OCI-LY7 (cell line): ENCODE results near the gene ZNF81. TPM values are rescaled to one million over a fixed set of nuclear protein-coding genes. Genes with fewer than 3 reads are reported as not detected.

Experiments used
- BruUV-seq: library from RNA; stranded (reverse); fragments of 400-500 nt; replicated peaks from 2 replicates; lab custom pipeline; 2021; lab: Mats Ljungman, UMichigan
- CTCF ChIA-PET: fragments of 300-600 bp; sonication (Branson Sonifier 250); formaldehyde crosslinking; loops from one replicate; lab custom pipeline; 2022; ENCODE audit warnings: antibody characterized with exemption; ENCODE audit not compliant: unreplicated experiment; lab: Charles Lee
- POLR2A ChIA-PET: fragments of 300-600 bp; sonication (Branson Sonifier 250); formaldehyde crosslinking; loops from one replicate; lab custom pipeline; 2022; ENCODE audit warnings: antibody characterized with exemption; lab: Charles Lee
- DNase-seq: peaks from one replicate; pipeline ENCODE4 v3.0.0-alpha.2; 2015; ENCODE audit warnings: low spot score
- H2AFZ ChIP-seq: fragments of 200-600 bp; sonication (generic), shearing (Covaris generic); 2 replicates; pipeline ENCODE4 v1.6.1; 2014; ENCODE audit warnings: mild to moderate bottlenecking, antibody characterized with exemption, low read length, moderate library complexity
- H3K27ac ChIP-seq: fragments of 200-600 bp; sonication (generic); 2 replicates; pipeline ENCODE4 v1.5.1; 2014; ENCODE audit warnings: mixed run types, low read depth, mild to moderate bottlenecking, moderate library complexity, low read length, inconsistent platforms; ENCODE audit not compliant: poor library complexity, severe bottlenecking
- H3K36me3 ChIP-seq: fragments of 200-600 bp; sonication (generic); 2 replicates; pipeline ENCODE4 v1.6.1; 2014; ENCODE audit warnings: mild to moderate bottlenecking, antibody characterized with exemption, low read length, moderate library complexity, mixed read lengths; ENCODE audit not compliant: insufficient read depth
- H3K4me1 ChIP-seq: fragments of 200-600 bp; sonication (generic); 2 replicates; pipeline ENCODE4 v1.5.1; 2014; ENCODE audit warnings: mild to moderate bottlenecking, low read length; ENCODE audit not compliant: insufficient read depth, poor library complexity, severe bottlenecking
- H3K4me2 ChIP-seq: fragments of 200-600 bp; sonication (generic); 2 replicates; pipeline ENCODE4 v1.6.1; 2014; ENCODE audit warnings: mild to moderate bottlenecking, low read length
- H3K4me3 ChIP-seq: fragments of 200-600 bp; sonication (generic); 2 replicates; pipeline ENCODE4 v1.5.1; 2014; ENCODE audit warnings: mild to moderate bottlenecking, low read depth, low read length; ENCODE audit not compliant: poor library complexity, severe bottlenecking
- H3K79me2 ChIP-seq: fragments of 200-600 bp; sonication (generic); 2 replicates; pipeline ENCODE4 v1.6.1; 2016; ENCODE audit warnings: low read depth, mild to moderate bottlenecking, low read length, moderate library complexity, mixed read lengths; ENCODE audit not compliant: insufficient read depth
- H3K9me2 ChIP-seq: fragments of 200-600 bp; sonication (generic); 2 replicates; pipeline ENCODE4 v1.6.1; 2016; ENCODE audit warnings: mild to moderate bottlenecking, low read length, mixed read lengths; ENCODE audit not compliant: insufficient read depth
- H3K9me3 ChIP-seq: fragments of 200-600 bp; sonication (generic); 2 replicates; pipeline ENCODE4 v1.6.1; 2014; ENCODE audit warnings: mild to moderate bottlenecking, mixed run types, low read length, mixed read lengths
- H4K20me1 ChIP-seq: fragments of 200-600 bp; sonication (generic); 2 replicates; pipeline ENCODE4 v1.6.1; 2014; ENCODE audit warnings: mild to moderate bottlenecking, antibody characterized with exemption, low read length, moderate library complexity, mixed read lengths; ENCODE audit not compliant: insufficient read depth
- CTCF ChIP-seq: fragments of 200-600 bp; sonication (generic); conservative IDR thresholded peaks from 2 replicates; pipeline ENCODE4 v1.5.1; 2014; ENCODE audit warnings: mild to moderate bottlenecking, antibody characterized with exemption, low read length, moderate library complexity, mixed read lengths
- EZH2phosphoT487 ChIP-seq: fragments of 200-600 bp; sonication (generic); IDR thresholded peaks from 2 replicates; pipeline ENCODE4 v1.6.1; 2018; ENCODE audit warnings: low read depth, borderline replicate concordance, mild to moderate bottlenecking, mixed run types, antibody characterized with exemption, low read length, moderate library complexity, mixed read lengths
- intact Hi-C: fragments of 100-400 bp; cut with micrococcal nuclease; formaldehyde crosslinking; loops from one replicate; pipeline ENCODE4 v1.10.0; 2022; ENCODE audit not compliant: unreplicated experiment
- total RNA-seq, 2 experiments: library from RNA; depleted of rRNA in 1 of 2; stranded (reverse); fragments of >200 nt in 1 of 2; shearing (Covaris generic) in 1 of 2; gene quantifications; 2 replicates each; pipeline ENCODE4 v1.2.3, GENCODE V29; 2014 to 2022

The ZNF81 gene
- total RNA-seq, 2 experiments from 2014 or later = 7.1 to 12.8 TPM

- TF ChIP-seq EZH2phosphoT487 (no peak), CTCF (no peak)
- peaks cover 5% of the 10 kb centered on the region for H3K36me3 ChIP-seq
- DNase-seq = no peak
- CTCF ChIA-PET = no interaction called here
- H3K4me1 ChIP-seq = peaks cover 17% of the 10 kb centered on the region
- no peak overlapping the region for H3K4me2 ChIP-seq
- no peak overlapping the region for H2AFZ ChIP-seq
- H4K20me1 ChIP-seq = no peaks in the 10 kb centered on the region
- BruUV-seq = no TSS peak
- H3K27ac ChIP-seq = no peak overlapping the region
- intact Hi-C loops = no loop called here
- no peaks in the 10 kb centered on the region for H3K9me2 ChIP-seq
- no peak overlapping the region for H3K4me3 ChIP-seq
- POLR2A ChIA-PET = interaction anchor here (0.7 kb wide), 1 partner anchor 1350 kb away, joined by 3 read pairs; no protein-coding TSS in a partner anchor
- no peaks in the 10 kb centered on the region for H3K9me3 ChIP-seq
- peaks cover 28% of the 10 kb centered on the region for H3K79me2 ChIP-seq
Observed at GRCh38 chrX:47840111-47840510, 3.4 kb downstream of the ZNF81 start.

- Histone ChIP-seq H3K4me3 (no peak overlapping the region), H3K9me3 (no peaks in the 10 kb centered on the region), H3K79me2 (peaks cover 12% of the 10 kb centered on the region; the same call in 1 of the 2 replicates), H3K36me3 (peaks cover 23% of the 10 kb centered on the region), H2AFZ (no peak overlapping the region), H4K20me1 (no peaks in the 10 kb centered on the region), H3K4me1 (peaks cover 6% of the 10 kb centered on the region), H3K9me2 (no peaks in the 10 kb centered on the region), H3K4me2 (no peak overlapping the region), H3K27ac (no peak overlapping the region)
- BruUV-seq = no TSS peak
- ChIA-PET POLR2A (no interaction called here), CTCF (no interaction called here)
- no peak for DNase-seq
- TF ChIP-seq EZH2phosphoT487 (no peak), CTCF (no peak)
- intact Hi-C loops = no loop called here
Observed at GRCh38 chrX:47843363-47843762, 6.7 kb downstream of the ZNF81 start.

DNA sequence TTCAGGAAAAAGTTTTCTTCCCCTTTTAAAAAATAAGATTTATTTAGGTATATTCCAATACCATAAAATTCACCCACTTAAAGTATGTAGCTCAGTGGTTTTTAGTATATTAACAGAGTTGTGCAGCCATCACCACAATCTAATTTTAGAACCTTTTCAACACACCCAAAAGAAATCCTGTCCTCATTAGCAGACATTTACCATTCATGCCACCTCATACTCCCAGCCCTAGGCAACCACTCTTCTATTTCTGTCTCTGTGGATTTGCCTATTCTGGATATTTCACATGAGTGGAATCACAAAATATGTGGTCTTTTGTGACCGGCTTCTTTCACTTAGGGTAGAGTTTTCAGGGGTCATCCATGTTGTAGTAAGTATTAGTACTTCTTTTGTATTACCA is 7.4 kb downstream of the ZNF81 start:
- intact Hi-C loops = no loop called here
- BruUV-seq = no TSS peak
- Histone ChIP-seq H3K36me3 (peaks cover 28% of the 10 kb centered on the region), H4K20me1 (no peaks in the 10 kb centered on the region), H3K79me2 (peaks cover 4% of the 10 kb centered on the region; the same call in 1 of the 2 replicates), H3K9me2 (no peaks in the 10 kb centered on the region), H3K4me3 (no peak overlapping the region), H3K4me1 (no peaks in the 10 kb centered on the region), H2AFZ (no peak overlapping the region), H3K9me3 (no peaks in the 10 kb centered on the region), H3K27ac (no peak overlapping the region), H3K4me2 (no peak overlapping the region)
- ChIA-PET POLR2A (no interaction called here), CTCF (no interaction called here)
- TF ChIP-seq CTCF (no peak), EZH2phosphoT487 (no peak)
- no peak for DNase-seq
